SK-N-SH (cell line): Measurements from ENCODE around the gene ADCY1. TPM values are rescaled to one million over a fixed set of nuclear protein-coding genes. Genes with fewer than 3 reads are reported as not detected.

Experiments used
- CTCF ChIA-PET: fragments of 300-600, 350-600 bp; formaldehyde crosslinking; extraction: SDS; loops from one replicate; lab custom pipeline; 2021; lab: Yijun Ruan, JAX
- POLR2A ChIA-PET: fragments of 350-600 bp; sonication (Branson Sonifier 250); formaldehyde crosslinking; extraction: SDS; loops from one replicate; lab custom pipeline; 2020; ENCODE audit warnings: antibody characterized with exemption, inconsistent platforms; lab: Yijun Ruan, JAX
- DNase-seq: peaks from one replicate; pipeline ENCODE4 v3.0.0; 2012
- H2AFZ ChIP-seq: fragments of 200-600 bp; sonication (generic); 2 replicates; pipeline ENCODE4 v1.8.1; 2016; ENCODE audit warnings: antibody characterized with exemption, mild to moderate bottlenecking, low read depth
- H3F3A ChIP-seq: fragments of 200-600 bp; sonication (generic); replicated peaks from 2 replicates; pipeline ENCODE3; 2016; ENCODE audit warnings: antibody characterized with exemption, mild to moderate bottlenecking; ENCODE audit not compliant: insufficient read depth
- H3K27ac ChIP-seq, 2 experiments: fragments of 200-500 bp in 1 of 2; fragments of 200-600 bp in 1 of 2; sonication (Bioruptor generic) in 1 of 2; sonication (generic), shearing (Covaris generic) in 1 of 2; 2 replicates each; pipeline versions ENCODE4 v1.5.1 to v1.6.1; 2014 to 2016; ENCODE audit warnings: low read depth in 2 of 2, inconsistent platforms in 1 of 2, low read length in 1 of 2, mild to moderate bottlenecking in 1 of 2, mixed read lengths in 1 of 2
- H3K27me3 ChIP-seq: fragments of 200-600 bp; sonication (generic), shearing (Covaris generic); 2 replicates; pipeline ENCODE4 v1.6.1; 2016; ENCODE audit warnings: mixed run types; ENCODE audit not compliant: insufficient read depth
- H3K36me3 ChIP-seq, 2 experiments: fragments of 200-500 bp in 1 of 2; fragments of 200-600 bp in 1 of 2; sonication (Bioruptor generic) in 1 of 2; sonication (generic) in 1 of 2; replicated peaks in 1 of 2; 2 replicates each; pipeline versions ENCODE3 to v1.5.1; 2014 to 2016; ENCODE audit warnings: low read length in 1 of 2, mild to moderate bottlenecking in 1 of 2; ENCODE audit not compliant: insufficient read depth in 2 of 2, control insufficient read depth in 1 of 2
- H3K4me1 ChIP-seq, 2 experiments: fragments of 200-500 bp in 1 of 2; fragments of 200-600 bp in 1 of 2; sonication (Bioruptor generic) in 1 of 2; sonication (generic), shearing (Covaris generic) in 1 of 2; 2 replicates each; pipeline versions ENCODE4 v1.5.1 to v1.6.1; 2014 to 2016; ENCODE audit warnings: low read depth in 1 of 2, low read length in 1 of 2, mixed run types in 1 of 2; ENCODE audit not compliant: insufficient read depth in 2 of 2, control insufficient read depth in 1 of 2
- H3K4me2 ChIP-seq: fragments of 200-600 bp; sonication (generic), shearing (Covaris generic); 2 replicates; pipeline ENCODE4 v1.6.1; 2017; ENCODE audit warnings: mixed run types
- H3K4me3 ChIP-seq, 2 experiments: fragments of 200-500 bp in 1 of 2; fragments of 200-600 bp in 1 of 2; sonication (Bioruptor generic) in 1 of 2; sonication (generic), shearing (Covaris generic) in 1 of 2; 2 replicates each; pipeline versions ENCODE4 v1.5.1 to v1.8.1; 2014 to 2016; ENCODE audit warnings: low read depth in 2 of 2, inconsistent platforms in 1 of 2, low read length in 1 of 2, mild to moderate bottlenecking in 1 of 2, mixed read lengths in 1 of 2, moderate library complexity in 1 of 2
- H3K79me2 ChIP-seq: fragments of 200-600 bp; sonication (generic); 2 replicates; pipeline ENCODE4 v1.8.1; 2017; ENCODE audit warnings: mild to moderate bottlenecking; ENCODE audit not compliant: insufficient read depth
- H3K9ac ChIP-seq: fragments of 200-600 bp; sonication (generic); 2 replicates; pipeline ENCODE4 v1.6.1; 2017; ENCODE audit warnings: mixed run types
- H3K9me2 ChIP-seq: fragments of 200-600 bp; sonication (generic); 2 replicates; pipeline ENCODE4 v1.6.1; 2017; ENCODE audit warnings: mixed run types
- H3K9me3 ChIP-seq: fragments of 200-600 bp; sonication (generic); 2 replicates; pipeline ENCODE4 v1.6.1; 2017; ENCODE audit warnings: mixed run types, mild to moderate bottlenecking, moderate library complexity
- H4K20me1 ChIP-seq: fragments of 200-600 bp; sonication (generic); 2 replicates; pipeline ENCODE4 v1.6.1; 2017; ENCODE audit warnings: mild to moderate bottlenecking, mixed run types; ENCODE audit not compliant: insufficient read depth
- EZH2phosphoT487 ChIP-seq: fragments of 200-600 bp; sonication (generic); IDR thresholded peaks from 2 replicates; pipeline ENCODE4 v1.6.1; 2017; ENCODE audit warnings: low read depth, mixed run types, mild to moderate bottlenecking, antibody characterized with exemption, moderate library complexity, borderline replicate concordance
- FOSL2 ChIP-seq: IDR thresholded peaks from 2 replicates; pipeline ENCODE4 v1.4.0; 2012; ENCODE audit warnings: low read depth, mild to moderate bottlenecking, moderate library complexity, borderline replicate concordance
- GABPA ChIP-seq: IDR thresholded peaks from 2 replicates; pipeline ENCODE4 v1.4.0; 2012; ENCODE audit warnings: low read depth, mild to moderate bottlenecking
- GATA2 ChIP-seq: sonication (generic); formaldehyde crosslinking; IDR thresholded peaks from 2 replicates; pipeline ENCODE4 v1.5.0; 2020; ENCODE audit warnings: mild to moderate bottlenecking, missing genetic modification reagents
- JUND ChIP-seq: IDR thresholded peaks from 2 replicates; pipeline ENCODE4 v1.4.0; 2012
- MEF2A ChIP-seq: IDR thresholded peaks from 2 replicates; pipeline ENCODE4 v1.4.0; 2012; ENCODE audit warnings: low read depth, borderline replicate concordance
- MXI1 ChIP-seq: IDR thresholded peaks from 2 replicates; pipeline ENCODE4 v1.6.1; 2012; ENCODE audit warnings: mild to moderate bottlenecking, low read depth, low read length, improper control_type of control experiment
- NFIC ChIP-seq: IDR thresholded peaks from 2 replicates; pipeline ENCODE4 v1.4.0; 2012; ENCODE audit warnings: borderline replicate concordance
- NRF1 ChIP-seq: IDR thresholded peaks from 2 replicates; pipeline ENCODE4 v1.6.1; 2012; ENCODE audit warnings: low read depth, mild to moderate bottlenecking, low read length
- RAD21 ChIP-seq: IDR thresholded peaks from 2 replicates; pipeline ENCODE4 v1.6.1; 2012; ENCODE audit warnings: mild to moderate bottlenecking, low read length
- RCOR1 ChIP-seq: fragments of 150-350 bp; IDR thresholded peaks from 2 replicates; pipeline ENCODE4 v1.6.1; 2017; ENCODE audit warnings: antibody characterized with exemption, low read length
- RXRA ChIP-seq: IDR thresholded peaks from 2 replicates; pipeline ENCODE4 v1.4.0; 2012; ENCODE audit warnings: low read depth, mild to moderate bottlenecking, borderline replicate concordance
- SMC3 ChIP-seq: IDR thresholded peaks from 2 replicates; pipeline ENCODE4 v1.6.1; 2012; ENCODE audit warnings: low read depth, low read length, improper control_type of control experiment
- TAF1 ChIP-seq: IDR thresholded peaks from 2 replicates; pipeline ENCODE4 v1.6.1; 2012; ENCODE audit warnings: low read depth, mild to moderate bottlenecking, low read length, moderate library complexity, borderline replicate concordance
- TEAD4 ChIP-seq: IDR thresholded peaks from 2 replicates; pipeline ENCODE4 v1.4.0; 2012; ENCODE audit warnings: mild to moderate bottlenecking, borderline replicate concordance; ENCODE audit not compliant: insufficient read depth
- YY1 ChIP-seq: IDR thresholded peaks from 2 replicates; pipeline ENCODE4 v1.4.0; 2012; ENCODE audit warnings: low read depth, mild to moderate bottlenecking
- WGBS: methylation state at CpG from one replicate; pipeline ENCODE4 v1.1.6; 2017; ENCODE audit warnings: low lambda C conversion rate; 5-methylcytosine and 5-hydroxymethylcytosine counted together
- polyA plus RNA-seq, 3 experiments: library from polyadenylated mRNA; depleted of rRNA; stranded (reverse); fragments of >200 nt; gene quantifications; 2 replicates each; pipeline ENCODE4 v1.2.3, GENCODE V29; 2012
- TF ChIP-seq, protein P1 (sequence below): fragments of 150-350 bp; IDR thresholded peaks from 2 replicates; pipeline ENCODE4 v1.6.1; 2017; ENCODE audit warnings: antibody characterized with exemption, low read length, low read depth, borderline replicate concordance
- TF ChIP-seq, protein P2 (sequence below): IDR thresholded peaks from 2 replicates; pipeline ENCODE4; 2012

The ADCY1 gene
- polyA plus RNA-seq, 1 of the 3 experiments (the other 2 are of a cell fraction): 0.16 TPM

DNA sequence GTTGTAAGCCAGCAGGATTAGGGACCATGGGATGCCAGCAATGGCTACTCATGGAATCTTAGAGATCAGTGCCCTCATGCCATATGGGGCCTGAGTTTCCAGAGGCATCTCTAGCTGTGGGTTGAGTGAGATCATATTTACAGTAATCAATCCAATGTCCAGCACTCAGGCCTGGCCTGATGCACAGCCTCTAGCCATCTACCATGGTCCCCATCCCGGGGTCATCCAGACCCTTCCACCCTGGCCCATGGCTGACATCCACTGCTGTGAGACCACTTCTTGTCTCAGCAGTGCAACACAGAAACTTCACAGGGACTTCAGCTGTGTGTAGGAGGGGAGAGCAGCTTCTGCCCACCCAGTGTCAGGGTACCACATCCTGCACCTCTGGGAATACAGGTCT lies 6.5 kb upstream of the ADCY1 start:
- CTCF ChIA-PET: no interaction called here
- H3K9me3 ChIP-seq: no peaks in the 10 kb centered on the region
- H3K27ac ChIP-seq: no peak overlapping the region
- peaks cover 0 to 24% of the 10 kb centered on the region in 2 experiments; a peak in 1 of 4 replicates for H3K4me1 ChIP-seq
- 0% methylated on average over 1 of the region's 1 CpG for WGBS
- no peaks in the 10 kb centered on the region for H4K20me1 ChIP-seq
- H3K27me3 ChIP-seq: 0 out of 2 replicates have a peak, but pooled peaks cover 6% of the 10 kb centered on the region
- TF ChIP-seq NRF1: no peak
- TF ChIP-seq RCOR1: no peak
- no peak for TF ChIP-seq EZH2phosphoT487
- no peak for TF ChIP-seq TEAD4
- no peak for TF ChIP-seq MEF2A
- TF ChIP-seq MXI1: no peak
- TF ChIP-seq, all 33 proteins: peak for 0
- Histone ChIP-seq H3F3A (no peaks in the 10 kb centered on the region), H3K4me3 (no peak overlapping the region), H3K9me2 (no peaks in the 10 kb centered on the region), H3K4me2 (no peak overlapping the region), H2AFZ (no peak overlapping the region), H3K9ac (no peak overlapping the region), H3K36me3 (no peaks in the 10 kb centered on the region), H3K79me2 (no peaks in the 10 kb centered on the region)
- POLR2A ChIA-PET: no interaction called here
- DNase-seq: peak; percentile 11

DNA sequence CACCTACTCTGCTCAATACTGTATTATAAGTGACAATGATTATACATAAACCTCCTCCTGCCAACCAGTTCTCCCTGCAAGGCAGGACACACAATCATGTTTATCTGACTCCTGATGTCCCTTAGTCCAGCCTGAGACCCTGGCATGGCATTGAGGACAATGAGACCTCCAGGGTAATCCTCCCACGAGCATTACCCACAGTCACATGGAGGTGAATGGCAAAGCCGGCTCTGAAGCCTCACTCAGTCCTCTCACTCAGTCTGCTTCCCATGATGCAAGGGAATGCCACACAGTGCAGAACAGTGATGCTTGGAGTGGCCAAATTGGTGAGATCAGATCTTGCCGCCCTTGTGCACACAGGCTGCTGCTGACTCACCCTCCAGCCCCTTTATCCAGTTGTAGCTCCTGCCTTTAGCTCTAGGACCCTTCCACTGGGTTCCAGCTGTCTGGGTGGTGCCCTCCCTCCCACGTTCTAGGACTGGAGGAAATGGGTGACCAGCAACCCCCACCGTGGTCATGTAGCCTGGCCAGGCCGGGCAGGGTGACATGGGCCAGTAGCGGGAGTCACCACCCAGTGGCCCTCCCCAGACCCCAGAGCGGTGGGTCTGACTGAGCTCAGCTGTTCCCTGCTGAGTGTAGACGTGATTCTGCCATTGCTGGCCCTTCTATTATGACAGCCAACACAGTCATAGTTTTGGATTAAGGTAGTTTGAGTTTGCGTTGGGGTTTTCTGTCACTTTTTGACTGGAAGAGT lies 5.5 kb upstream of the ADCY1 start:
- Histone ChIP-seq H3K36me3 (no peaks in the 10 kb centered on the region), H3F3A (no peaks in the 10 kb centered on the region), H3K9ac (no peak overlapping the region), H3K27me3 (peaks cover 8% of the 10 kb centered on the region; the same call in 1 of the 2 replicates), H3K4me2 (no peak overlapping the region), H3K79me2 (no peaks in the 10 kb centered on the region), H3K9me2 (no peaks in the 10 kb centered on the region), H3K27ac (no peak overlapping the region), H3K4me1 (peaks cover 0 to 26% of the 10 kb centered on the region in 2 experiments; a peak in 1 of 4 replicates), H3K4me3 (no peak overlapping the region), H3K9me3 (no peaks in the 10 kb centered on the region), H4K20me1 (no peaks in the 10 kb centered on the region), H2AFZ (no peak overlapping the region)
- ChIA-PET POLR2A (interaction anchor here (0.5 kb wide), 1 partner anchor 1503 kb away, joined by 3 read pairs; the partner anchor contains the start of gene PGAM2), CTCF (interaction anchor here (0.9 kb wide), 1 partner anchor 13 kb away, joined by 3 read pairs; no protein-coding TSS in a partner anchor)
- 45% methylated on average over 7 of the region's 10 CpGs for WGBS
- TF ChIP-seq GATA2: no peak
- TF ChIP-seq, protein P1, sequence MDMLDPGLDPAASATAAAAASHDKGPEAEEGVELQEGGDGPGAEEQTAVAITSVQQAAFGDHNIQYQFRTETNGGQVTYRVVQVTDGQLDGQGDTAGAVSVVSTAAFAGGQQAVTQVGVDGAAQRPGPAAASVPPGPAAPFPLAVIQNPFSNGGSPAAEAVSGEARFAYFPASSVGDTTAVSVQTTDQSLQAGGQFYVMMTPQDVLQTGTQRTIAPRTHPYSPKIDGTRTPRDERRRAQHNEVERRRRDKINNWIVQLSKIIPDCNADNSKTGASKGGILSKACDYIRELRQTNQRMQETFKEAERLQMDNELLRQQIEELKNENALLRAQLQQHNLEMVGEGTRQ: no peak
- TF ChIP-seq TAF1: no peak
- no peak for TF ChIP-seq FOSL2
- TF ChIP-seq NFIC: no peak
- no peak for TF ChIP-seq NRF1
- no peak for TF ChIP-seq JUND
- no peak for TF ChIP-seq YY1
- TF ChIP-seq SMC3: no peak
- no peak for TF ChIP-seq RXRA
- TF ChIP-seq GABPA: no peak
- TF ChIP-seq RAD21: no peak
- TF ChIP-seq, protein P2, sequence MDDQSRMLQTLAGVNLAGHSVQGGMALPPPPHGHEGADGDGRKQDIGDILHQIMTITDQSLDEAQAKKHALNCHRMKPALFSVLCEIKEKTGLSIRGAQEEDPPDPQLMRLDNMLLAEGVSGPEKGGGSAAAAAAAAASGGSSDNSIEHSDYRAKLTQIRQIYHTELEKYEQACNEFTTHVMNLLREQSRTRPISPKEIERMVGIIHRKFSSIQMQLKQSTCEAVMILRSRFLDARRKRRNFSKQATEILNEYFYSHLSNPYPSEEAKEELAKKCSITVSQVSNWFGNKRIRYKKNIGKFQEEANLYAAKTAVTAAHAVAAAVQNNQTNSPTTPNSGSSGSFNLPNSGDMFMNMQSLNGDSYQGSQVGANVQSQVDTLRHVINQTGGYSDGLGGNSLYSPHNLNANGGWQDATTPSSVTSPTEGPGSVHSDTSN: no peak
- peak; percentile 14 for DNase-seq
